Measurements from ENCODE around the gene FGL2.
"Not testable (repeated sequence)": the region's sequence is repeated elsewhere in the genome, so short reads cannot be mapped to it uniquely, and the experiment has no call there.

FGL2 gene

DNA sequence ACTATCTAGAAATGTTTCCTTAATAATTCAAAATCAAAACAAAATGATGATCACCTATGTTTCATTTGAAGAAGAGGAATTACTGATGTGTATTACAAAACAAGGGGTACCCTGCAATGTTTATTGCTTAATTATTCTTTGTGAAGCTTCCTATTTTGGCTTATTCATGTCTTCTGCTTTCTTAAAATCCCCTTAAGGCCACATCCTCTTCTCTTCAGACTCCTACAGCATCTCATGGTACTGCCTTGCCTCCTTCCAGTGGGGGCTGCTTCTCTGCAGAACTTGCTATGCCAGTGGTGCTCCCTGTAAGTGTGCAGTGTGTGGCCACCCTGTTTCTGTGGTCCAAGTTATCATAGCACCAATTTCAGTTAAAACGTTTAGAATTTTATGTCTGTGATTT is 42.2 kb downstream of the FGL2 start:
- POLR2A ChIA-PET, result no interaction called here
- H3K4me3 ChIP-seq (ENCODE audit: low read depth, low read length), result no peak overlapping the region
- CTCF ChIA-PET, result no interaction called here
- TF ChIP-seq, protein P1, sequence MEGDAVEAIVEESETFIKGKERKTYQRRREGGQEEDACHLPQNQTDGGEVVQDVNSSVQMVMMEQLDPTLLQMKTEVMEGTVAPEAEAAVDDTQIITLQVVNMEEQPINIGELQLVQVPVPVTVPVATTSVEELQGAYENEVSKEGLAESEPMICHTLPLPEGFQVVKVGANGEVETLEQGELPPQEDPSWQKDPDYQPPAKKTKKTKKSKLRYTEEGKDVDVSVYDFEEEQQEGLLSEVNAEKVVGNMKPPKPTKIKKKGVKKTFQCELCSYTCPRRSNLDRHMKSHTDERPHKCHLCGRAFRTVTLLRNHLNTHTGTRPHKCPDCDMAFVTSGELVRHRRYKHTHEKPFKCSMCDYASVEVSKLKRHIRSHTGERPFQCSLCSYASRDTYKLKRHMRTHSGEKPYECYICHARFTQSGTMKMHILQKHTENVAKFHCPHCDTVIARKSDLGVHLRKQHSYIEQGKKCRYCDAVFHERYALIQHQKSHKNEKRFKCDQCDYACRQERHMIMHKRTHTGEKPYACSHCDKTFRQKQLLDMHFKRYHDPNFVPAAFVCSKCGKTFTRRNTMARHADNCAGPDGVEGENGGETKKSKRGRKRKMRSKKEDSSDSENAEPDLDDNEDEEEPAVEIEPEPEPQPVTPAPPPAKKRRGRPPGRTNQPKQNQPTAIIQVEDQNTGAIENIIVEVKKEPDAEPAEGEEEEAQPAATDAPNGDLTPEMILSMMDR (IDR thresholded peaks at IDR 0.05; ENCODE audit: insufficient read depth, low read length, missing control alignments), result no peak
- DNase-seq (ENCODE audit: low read depth, low spot score), result no peak

DNA sequence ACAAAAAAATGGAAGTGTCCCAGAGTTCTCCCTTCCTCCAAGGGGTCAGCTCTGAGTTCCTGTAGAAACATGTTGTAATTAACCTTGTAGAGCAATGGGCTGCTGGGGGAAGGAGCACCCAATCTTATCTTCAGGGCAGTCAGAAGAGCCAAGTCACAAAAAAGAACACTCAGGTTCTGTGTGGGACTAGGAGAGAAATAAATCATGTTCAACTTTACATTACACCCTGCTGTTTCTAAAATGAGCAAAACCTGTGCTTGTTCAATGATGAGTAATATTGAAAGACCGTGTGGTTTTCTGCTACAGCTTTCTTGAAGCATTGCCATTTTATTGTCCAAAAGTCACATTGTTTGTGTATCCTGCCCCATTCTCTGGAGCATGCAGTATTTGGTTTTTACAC is 42.6 kb downstream of the FGL2 start:
- POLR2A ChIA-PET, result not testable (repeated sequence)

DNA sequence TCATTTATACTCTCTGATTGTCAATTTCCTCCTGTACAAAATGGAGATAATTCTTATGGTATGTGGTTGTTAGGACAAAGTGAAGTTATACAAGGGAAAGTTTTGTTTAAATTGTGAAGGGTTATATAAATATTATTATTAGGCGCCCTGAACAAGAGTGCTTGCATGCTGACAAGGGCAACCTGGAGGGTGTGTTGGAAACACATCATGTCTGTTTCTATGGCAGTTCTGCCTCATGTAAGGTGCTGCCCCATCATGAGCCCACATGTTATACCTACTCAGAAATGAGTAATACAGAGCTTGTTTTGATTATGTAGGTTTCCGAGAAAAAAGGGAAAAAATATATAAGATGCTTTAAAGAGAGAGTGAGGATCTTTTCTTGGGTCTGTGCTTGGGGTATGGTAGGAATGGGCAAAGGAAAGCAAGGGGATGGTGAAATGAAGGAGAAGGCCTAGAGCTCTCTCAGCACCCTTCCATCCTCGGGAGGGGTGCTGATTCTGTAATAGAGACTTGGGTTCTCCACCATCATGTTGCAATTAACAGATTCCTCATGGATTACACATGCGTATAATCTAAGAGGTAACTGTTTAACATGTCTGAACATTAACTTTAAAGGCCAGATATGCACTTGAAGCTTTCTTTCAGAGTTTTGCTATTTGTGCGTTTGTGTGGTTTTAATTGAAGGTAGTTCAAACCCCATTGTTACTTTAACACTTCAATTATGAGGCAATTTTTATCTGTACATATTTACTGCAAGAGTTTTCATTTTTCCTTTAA is 43.8 kb downstream of the FGL2 start:
- DNase-seq (ENCODE audit: low read depth, low spot score); H3K4me3 ChIP-seq (ENCODE audit: low read depth, low read length); POLR2A ChIA-PET; CTCF ChIA-PET: not testable (repeated sequence)

More for the DNA sequence above, 42.6 kb downstream of the FGL2 start:
- DNase-seq (ENCODE audit: low read depth, low spot score); CTCF ChIA-PET; H3K4me3 ChIP-seq (ENCODE audit: low read depth, low read length): not testable (repeated sequence)

DNA sequence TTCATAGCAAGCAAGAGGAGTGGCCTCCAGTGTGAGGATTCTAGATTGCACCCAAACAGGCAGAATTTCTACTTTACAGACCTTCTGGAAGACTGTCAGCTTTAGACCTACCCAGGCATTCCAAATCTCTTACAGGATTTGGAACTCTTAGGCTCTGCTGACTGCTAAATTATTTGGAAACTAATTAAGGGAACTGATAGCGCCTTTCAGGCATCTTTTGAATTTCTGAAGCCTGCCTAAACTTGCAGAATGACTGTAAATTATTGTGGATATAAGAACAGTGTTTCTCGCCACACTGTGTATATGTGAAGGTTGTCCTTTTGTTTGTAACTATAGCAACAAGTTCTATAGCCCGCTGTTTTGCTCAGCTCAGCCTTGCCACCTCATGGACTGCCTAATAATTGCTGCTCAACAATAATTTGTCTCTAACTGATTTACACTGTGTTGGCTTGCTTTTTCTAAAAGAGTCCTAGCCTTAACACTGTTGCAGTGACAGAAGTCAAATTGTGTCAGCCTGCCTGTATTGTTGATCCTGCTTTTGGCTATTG is 44.6 kb downstream of the FGL2 start:
- CTCF ChIA-PET; POLR2A ChIA-PET; H3K4me3 ChIP-seq (ENCODE audit: low read depth, low read length); DNase-seq (ENCODE audit: low read depth, low spot score): not testable (repeated sequence)

DNA sequence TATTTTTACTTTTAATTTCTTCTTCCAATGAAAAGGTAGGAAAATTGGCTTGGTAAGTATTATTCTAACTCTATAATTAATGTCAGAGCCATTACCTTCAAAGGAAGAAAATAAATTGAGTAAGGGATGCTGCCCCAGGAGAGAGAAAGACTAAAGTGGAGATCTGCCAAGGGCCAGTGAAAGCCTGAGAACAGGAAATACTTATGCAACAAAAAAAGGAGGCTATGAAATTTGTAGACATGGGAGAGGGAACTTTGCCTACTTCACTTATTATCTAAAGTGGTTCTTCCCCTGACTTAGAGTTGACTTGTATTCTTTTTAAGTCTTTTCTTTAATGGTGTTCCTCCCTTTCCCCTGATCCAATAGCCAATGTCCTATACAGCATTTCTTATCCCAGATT is 47.4 kb downstream of the FGL2 start:
- CTCF ChIA-PET; POLR2A ChIA-PET; H3K4me3 ChIP-seq (ENCODE audit: low read depth, low read length); DNase-seq (ENCODE audit: low read depth, low spot score): not testable (repeated sequence)

Data from AG04449 (cell line).